Endothelial cell of umbilical vein (primary cell): ENCODE data around the gene SSB.

Source experiments
- EZH2 ChIP-seq: IDR thresholded peaks from 2 replicates; pipeline ENCODE4 v1.6.1; 2012; ENCODE audit warnings: borderline replicate concordance, low read depth, mild to moderate bottlenecking, moderate library complexity, low read length, inconsistent platforms; ENCODE audit not compliant: severe bottlenecking
- JUN ChIP-seq: IDR thresholded peaks from 2 replicates; pipeline ENCODE4 v1.6.1; 2011; ENCODE audit warnings: borderline replicate concordance, low read depth; ENCODE audit not compliant: insufficient read length, insufficient read depth
- MYC ChIP-seq: IDR thresholded peaks from one replicate; pipeline ENCODE4 v1.6.1; 2011; ENCODE audit warnings: mild to moderate bottlenecking, low read depth, low read length
- POLR2A ChIP-seq: IDR thresholded peaks from 2 replicates; pipeline ENCODE4 v1.6.1; 2012; ENCODE audit warnings: low read depth, mild to moderate bottlenecking, control low read depth, low read length
- POLR2AphosphoS5 ChIP-seq: IDR thresholded peaks from 2 replicates; pipeline ENCODE4 v1.6.1; 2012; ENCODE audit warnings: low read depth, mild to moderate bottlenecking, control low read depth, low read length, moderate library complexity; ENCODE audit not compliant: insufficient read depth
- TF ChIP-seq, protein P1 (sequence below), 2 donors: IDR thresholded peaks; 1 replicate in 1 of 2; 2 replicates in 1 of 2; pipeline ENCODE4 v1.5.1; 2011; ENCODE audit warnings: low read length in 2 of 2, mild to moderate bottlenecking in 2 of 2, moderate library complexity in 2 of 2, control low read depth in 1 of 2, inconsistent platforms in 1 of 2, low read depth in 1 of 2; ENCODE audit not compliant: insufficient read depth in 1 of 2; ENCODE audit errors: extremely low read depth in 1 of 2
- TF ChIP-seq, protein P2 (sequence below): IDR thresholded peaks from 2 replicates; pipeline ENCODE4 v1.6.1; 2011; ENCODE audit not compliant: insufficient read depth, insufficient read length

DNA sequence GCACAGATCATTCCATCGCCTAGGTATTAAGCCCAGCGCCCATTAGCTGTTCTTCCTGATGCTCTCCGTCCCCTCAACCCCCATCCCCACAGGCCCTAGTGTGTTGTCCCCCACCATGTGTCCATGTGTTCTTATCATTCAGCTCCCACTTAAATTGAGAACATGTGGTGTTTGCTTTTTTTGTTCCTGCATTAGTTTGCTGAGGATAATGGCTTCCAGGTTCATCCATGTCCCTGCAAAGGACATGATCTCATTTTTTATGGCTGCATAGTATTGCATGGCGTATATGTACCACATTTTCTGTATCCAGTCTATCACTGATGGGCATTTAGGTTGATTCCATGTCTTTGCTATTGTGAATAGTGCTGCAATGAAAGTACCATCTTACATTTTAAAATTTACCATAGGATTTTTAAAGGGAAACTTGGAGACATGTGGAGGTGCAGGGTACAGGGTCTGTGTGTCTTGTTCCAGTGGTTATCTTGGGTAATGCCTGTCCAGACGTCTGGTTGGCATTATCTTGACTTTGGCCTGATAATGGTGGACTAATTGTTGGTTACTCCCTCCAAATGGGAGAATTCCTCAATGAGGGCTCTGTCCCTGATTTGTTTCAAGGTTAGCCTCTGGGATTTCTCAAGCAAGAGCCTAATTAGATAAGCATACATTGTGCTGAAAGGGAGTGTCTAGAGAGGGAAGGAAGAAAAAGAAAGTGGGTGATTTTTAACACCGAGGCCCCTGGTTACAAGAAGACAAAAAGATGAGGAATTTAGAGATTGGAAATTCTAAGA lies 43.4 kb upstream of the SSB start:
- TF ChIP-seq, protein P1, sequence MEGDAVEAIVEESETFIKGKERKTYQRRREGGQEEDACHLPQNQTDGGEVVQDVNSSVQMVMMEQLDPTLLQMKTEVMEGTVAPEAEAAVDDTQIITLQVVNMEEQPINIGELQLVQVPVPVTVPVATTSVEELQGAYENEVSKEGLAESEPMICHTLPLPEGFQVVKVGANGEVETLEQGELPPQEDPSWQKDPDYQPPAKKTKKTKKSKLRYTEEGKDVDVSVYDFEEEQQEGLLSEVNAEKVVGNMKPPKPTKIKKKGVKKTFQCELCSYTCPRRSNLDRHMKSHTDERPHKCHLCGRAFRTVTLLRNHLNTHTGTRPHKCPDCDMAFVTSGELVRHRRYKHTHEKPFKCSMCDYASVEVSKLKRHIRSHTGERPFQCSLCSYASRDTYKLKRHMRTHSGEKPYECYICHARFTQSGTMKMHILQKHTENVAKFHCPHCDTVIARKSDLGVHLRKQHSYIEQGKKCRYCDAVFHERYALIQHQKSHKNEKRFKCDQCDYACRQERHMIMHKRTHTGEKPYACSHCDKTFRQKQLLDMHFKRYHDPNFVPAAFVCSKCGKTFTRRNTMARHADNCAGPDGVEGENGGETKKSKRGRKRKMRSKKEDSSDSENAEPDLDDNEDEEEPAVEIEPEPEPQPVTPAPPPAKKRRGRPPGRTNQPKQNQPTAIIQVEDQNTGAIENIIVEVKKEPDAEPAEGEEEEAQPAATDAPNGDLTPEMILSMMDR (IDR thresholded peaks at IDR 0.05; ENCODE audit: extremely low read depth in 1 of 2, insufficient read depth in 1 of 2, low read depth in 1 of 2, low read length in 2 of 2), result no peak
- no peak for TF ChIP-seq POLR2AphosphoS5
- TF ChIP-seq JUN, result no peak
- no peak for TF ChIP-seq EZH2
- no peak for TF ChIP-seq POLR2A
- TF ChIP-seq MYC, result no peak
- TF ChIP-seq, protein P2, sequence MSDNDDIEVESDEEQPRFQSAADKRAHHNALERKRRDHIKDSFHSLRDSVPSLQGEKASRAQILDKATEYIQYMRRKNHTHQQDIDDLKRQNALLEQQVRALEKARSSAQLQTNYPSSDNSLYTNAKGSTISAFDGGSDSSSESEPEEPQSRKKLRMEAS, result no peak
